ENCODE data around the gene CAD. TPM values are rescaled to one million over a fixed set of nuclear protein-coding genes. Genes with fewer than 3 reads are reported as not detected.
"Not testable (repeated sequence)": the region's sequence is repeated elsewhere in the genome, so short reads cannot be mapped to it uniquely, and the experiment has no call there.

The CAD gene
- polyA plus RNA-seq, 1 donor from 2014 or later: 14.2 TPM

GRCh38 chr2:27271631-27272340, 54.6 kb downstream of the CAD start (continued):
- no peak for TF ChIP-seq SMC3 (conservative IDR thresholded peaks at IDR 0.05; ENCODE audit: poor library complexity)
- no peak for TF ChIP-seq RAD21 (conservative IDR thresholded peaks at IDR 0.05)
- TF ChIP-seq TAF1 (IDR thresholded peaks at IDR 0.05; ENCODE audit: low read depth): no peak
- TF ChIP-seq EZH2 (IDR thresholded peaks at IDR 0.05; ENCODE audit: borderline replicate concordance, insufficient read depth, low read length, poor library complexity, severe bottlenecking): no peak

GRCh38 chr2:27272537-27273522, 55.7 kb downstream of the CAD start:
- H3K4me3 ChIP-seq (ENCODE audit: low read length); H4K20me1 ChIP-seq (ENCODE audit: insufficient read depth); H2AFZ ChIP-seq (ENCODE audit: low read depth, low read length); H3K79me2 ChIP-seq (replicated peaks; ENCODE audit: insufficient read depth, low read length); H3K27ac ChIP-seq (ENCODE audit: low read length); H3K4me2 ChIP-seq (ENCODE audit: low read length); H3F3A ChIP-seq (ENCODE audit: insufficient read depth, low read length, poor library complexity, severe bottlenecking); H3K9me2 ChIP-seq (ENCODE audit: insufficient read depth, low read length); H3K27me3 ChIP-seq (ENCODE audit: insufficient read depth, low read depth, low read length); H3K9ac ChIP-seq (ENCODE audit: low read length); H3K36me3 ChIP-seq (ENCODE audit: insufficient read depth, low read length); H3K9me3 ChIP-seq (ENCODE audit: low read length): not testable (repeated sequence)

- H3K27me3 ChIP-seq (ENCODE audit: insufficient read depth, low read depth, low read length): no peaks in the 10 kb centered on the region
- H3K9me2 ChIP-seq (ENCODE audit: insufficient read depth, low read length): no peaks in the 10 kb centered on the region
- TF ChIP-seq POLR2AphosphoS5 (IDR thresholded peaks at IDR 0.05) (no peak), TAF1 (IDR thresholded peaks at IDR 0.05; ENCODE audit: low read depth) (no peak), SMC3 (conservative IDR thresholded peaks at IDR 0.05; ENCODE audit: poor library complexity) (no peak), EP300 (conservative IDR thresholded peaks at IDR 0.05; ENCODE audit: poor library complexity, severe bottlenecking) (no peak), RAD21 (conservative IDR thresholded peaks at IDR 0.05) (no peak), CTCF (IDR thresholded peaks at IDR 0.05; ENCODE audit: poor library complexity, severe bottlenecking) (no peak), REST (IDR thresholded peaks at IDR 0.05; ENCODE audit: borderline replicate concordance) (no peak), EZH2 (IDR thresholded peaks at IDR 0.05; ENCODE audit: borderline replicate concordance, insufficient read depth, low read length, poor library complexity, severe bottlenecking) (no peak), MXI1 (conservative IDR thresholded peaks at IDR 0.05; ENCODE audit: poor library complexity, severe bottlenecking) (no peak)
- no peaks in the 10 kb centered on the region for H3K79me2 ChIP-seq (replicated peaks; ENCODE audit: insufficient read depth, low read length)
- H4K20me1 ChIP-seq (ENCODE audit: insufficient read depth): no peaks in the 10 kb centered on the region
- no peak within 1 kb of the TSS for H2AFZ ChIP-seq (ENCODE audit: low read depth, low read length)
- H3K9me3 ChIP-seq (ENCODE audit: low read length): no peaks in the 10 kb centered on the region
- no peaks in the 10 kb centered on the region for H3F3A ChIP-seq (ENCODE audit: insufficient read depth, low read length, poor library complexity, severe bottlenecking)
- H3K4me2 ChIP-seq (ENCODE audit: low read length): no peak within 1 kb of the TSS
- H3K9ac ChIP-seq (ENCODE audit: low read length): no peak within 1 kb of the TSS
- no peaks in the 10 kb centered on the region for H3K36me3 ChIP-seq (ENCODE audit: insufficient read depth, low read length)
- no peak within 1 kb of the TSS for H3K27ac ChIP-seq (ENCODE audit: low read length)
- H3K4me3 ChIP-seq (ENCODE audit: low read length): no peak within 1 kb of the TSS
Observed at GRCh38 chr2:27275211-27276150, 58.3 kb downstream of the CAD start, which contains the start of gene DNAJC5G. Gene DNAJC5G (plus strand): TSS chr2:27275433. CDS start chr2:27276729, 1,296 bp downstream.

Data from neural cell (in vitro differentiated cells).